Spleen (tissue), 11 donors: Measurements from ENCODE around the gene COA1. TPM values are rescaled to one million over a fixed set of nuclear protein-coding genes. Genes with fewer than 3 reads are reported as not detected.

ENCODE experiments used
- DNase-seq: peaks from one replicate; pipeline ENCODE4 v3.0.0-alpha.2; 2020
- H3K27ac ChIP-seq, 8 donors: fragments of 200-600 bp; sonication (generic) in 7 of 8; 1 replicate in 4 of 8; 2 replicates in 4 of 8; pipeline versions ENCODE4 v1.5.0 to v1.8.0; 2016 to 2021; ENCODE audit warnings: inconsistent platforms in 4 of 8, mild to moderate bottlenecking in 4 of 8, moderate library complexity in 1 of 8
- H3K27me3 ChIP-seq, 7 donors: fragments of 200-600 bp; sonication (generic) in 6 of 7; replicated peaks in 1 of 7; 1 replicate in 4 of 7; 2 replicates in 3 of 7; pipeline versions ENCODE4 v1.5.0 to v1.8.0; 2016 to 2021; ENCODE audit warnings: inconsistent platforms in 3 of 7, mild to moderate bottlenecking in 1 of 7
- H3K36me3 ChIP-seq, 6 donors: fragments of 200-600 bp; sonication (generic) in 5 of 6; 1 replicate in 4 of 6; 2 replicates in 2 of 6; pipeline versions ENCODE4 v1.5.0 to v1.8.0; 2016 to 2021; ENCODE audit warnings: inconsistent platforms in 2 of 6
- H3K4me1 ChIP-seq, 6 donors: fragments of 200-600 bp; sonication (generic) in 5 of 6; 1 replicate in 3 of 6; 2 replicates in 3 of 6; pipeline versions ENCODE4 v1.5.0 to v1.8.0; 2016 to 2021; ENCODE audit warnings: inconsistent platforms in 3 of 6
- H3K4me3 ChIP-seq, 8 donors: fragments of 200-600 bp; sonication (generic) in 7 of 8; 1 replicate in 4 of 8; 2 replicates in 4 of 8; pipeline versions ENCODE4 v1.5.0 to v1.8.0; 2016 to 2021; ENCODE audit warnings: inconsistent platforms in 4 of 8, mild to moderate bottlenecking in 4 of 8, moderate library complexity in 2 of 8
- H3K9me3 ChIP-seq, 8 donors: fragments of 200-600 bp; sonication (generic) in 7 of 8; 1 replicate in 4 of 8; 2 replicates in 4 of 8; pipeline versions ENCODE4 v1.5.0 to v1.8.0; 2016 to 2021; ENCODE audit warnings: inconsistent platforms in 4 of 8
- CTCF ChIP-seq, 11 experiments: fragments of 200-600 bp in 7 of 11; fragments of 450-650 bp in 4 of 11; sonication (generic) in 4 of 11; IDR thresholded peaks in 8 of 11; conservative IDR thresholded peaks in 3 of 11; 1 replicate in 7 of 11; 2 replicates in 4 of 11; pipeline versions ENCODE4 v1.4.0 to v1.8.0; 2016 to 2021; ENCODE audit warnings: antibody characterized with exemption in 11 of 11, inconsistent platforms in 4 of 11, mild to moderate bottlenecking in 1 of 11
- POLR2A ChIP-seq, 3 donors: fragments of 450-650 bp; IDR thresholded peaks; one replicate each; pipeline ENCODE4 v1.5.1; 2017; ENCODE audit warnings: antibody characterized with exemption in 3 of 3, mild to moderate bottlenecking in 1 of 3
- POLR2AphosphoS5 ChIP-seq, 3 donors: sonication (generic); formaldehyde crosslinking; IDR thresholded peaks; one replicate each; pipeline ENCODE4 v1.5.1; 2017; ENCODE audit warnings: antibody characterized with exemption in 3 of 3
- WGBS, 5 donors: extraction: QIAGEN DNeasy Blood & Tissue Kit in 3 of 5; methylation state at CpG; one replicate each; pipeline versions ENCODE4 v1.1.5 to v1.1.7; 2013 to 2018; 5-methylcytosine and 5-hydroxymethylcytosine counted together
- intact Hi-C: fragments of 100-400 bp; cut with DNase I; formaldehyde crosslinking; loops from one replicate; pipeline ENCODE4 v1.15.0; 2023; ENCODE audit warnings: low total_unique reads
- polyA plus RNA-seq, 3 donors: library from polyadenylated mRNA; stranded (reverse); fragments of 200-250 nt; gene quantifications; one replicate each; pipeline ENCODE4 v1.2.1, GENCODE V29; 2013
- total RNA-seq, 7 donors: library from RNA; depleted of rRNA in 3 of 7; stranded (reverse); fragments of >200 nt in 3 of 7; fragmentation: NEBNext Ultra II Directional in 4 of 7; extraction: Animal tissue kit (Norgen Biotek cat#: 25700) in 4 of 7; gene quantifications; one replicate each; pipeline versions ENCODE4 v1.1.0 to v1.2.1, GENCODE V29; 2016 to 2021
- donor health status: healthy with polysubstance abuse.
- donor health status: DM: no; HTN: no; CAD: no; lungs with moderate emphysema.
- donor health status: DM: no; HTN: no; CAD: no.
- donor health status: Bipolar disorder and iron deficiency.
- donor health status: healthy.
- donor health status: DM: no; HTN: no; CAD: no.
- donor health status: DM: yes; HTN: yes; CAD: no.

Gene COA1
- total and polyA plus RNA-seq, 10 donors = 48.3 to 102 (median 67.2) TPM

- intact Hi-C loops = no loop called here
- WGBS, 5 donors = 87 to 94% (median 89%) methylated on average over 11 to 13 of the region's 13 CpGs
- H3K27ac ChIP-seq = peak overlapping the region in 6 of 8 donors; percentile 11 to 98 (median 58)
- no peaks in the 10 kb centered on the region for H3K9me3 ChIP-seq
- TF ChIP-seq POLR2A (IDR thresholded peaks at IDR 0.05) (no peak), POLR2AphosphoS5 (IDR thresholded peaks at IDR 0.05) (peak in 2 of 3 donors; percentile 48 to 68)
- H3K4me3 ChIP-seq = no peak overlapping the region
- peaks cover 44 to 98% (median 87%) of the 10 kb centered on the region in 6 donors for H3K4me1 ChIP-seq
- H3K27me3 ChIP-seq = no peaks in the 10 kb centered on the region
- peak; percentile 76 for DNase-seq
- H3K36me3 ChIP-seq = peaks cover 0 to 87% (median 14%) of the 10 kb centered on the region in 6 donors
Observed at GRCh38 chr7:43642897-43643630, 86.3 kb downstream of the COA1 start.

GRCh38 chr7:43640679-43641078 lies 88.6 kb downstream of the COA1 start:
- Histone ChIP-seq H3K4me3 (no peak overlapping the region), H3K9me3 (no peaks in the 10 kb centered on the region), H3K27ac (peak overlapping the region; percentile 22 to 97 (median 81)), H3K27me3 (no peaks in the 10 kb centered on the region), H3K4me1 (peaks cover 24 to 98% (median 82%) of the 10 kb centered on the region in 6 donors), H3K36me3 (peaks cover 0 to 97% (median 29%) of the 10 kb centered on the region in 6 donors)
- WGBS, 5 donors = 93 to 100% (median 98%) methylated on average over 3 of the region's 3 CpGs
- TF ChIP-seq POLR2AphosphoS5 (IDR thresholded peaks at IDR 0.05) (no peak), POLR2A (IDR thresholded peaks at IDR 0.05) (no peak), CTCF (IDR thresholded peaks at IDR 0.05 in 8 of 11, conservative IDR thresholded peaks at IDR 0.05 in 3 of 11) (no peak)
- intact Hi-C loops = no loop called here
- no peak for DNase-seq

- intact Hi-C loops = loop anchor here (10.0 kb wide), 1 partner anchor 55 kb away; the partner anchor contains the start of gene STK17A
Observed at GRCh38 chr7:43639858-43640491, 89.3 kb downstream of the COA1 start.

More at GRCh38 chr7:43639858-43640491, 89.3 kb downstream of the COA1 start:
- Histone ChIP-seq H3K27me3 (no peaks in the 10 kb centered on the region), H3K4me3 (no peak overlapping the region), H3K36me3 (peaks cover 0 to 98% (median 33%) of the 10 kb centered on the region in 6 donors), H3K9me3 (no peaks in the 10 kb centered on the region), H3K27ac (peak overlapping the region; percentile 22 to 97 (median 81)), H3K4me1 (peaks cover 19 to 98% (median 76%) of the 10 kb centered on the region in 6 donors)
- TF ChIP-seq POLR2AphosphoS5 (IDR thresholded peaks at IDR 0.05) (peak in 1 of 3 donors; percentile 80), POLR2A (IDR thresholded peaks at IDR 0.05) (no peak), CTCF (IDR thresholded peaks at IDR 0.05 in 8 of 11, conservative IDR thresholded peaks at IDR 0.05 in 3 of 11) (no peak)
- 55 to 71% (median 67%) methylated on average over 6 of the region's 6 CpGs for WGBS, 5 donors
- DNase-seq = no peak
